GM06990 (cell line): ENCODE measurements around the gene TUBA1C.
"Not testable (repeated sequence)": the region's sequence is repeated elsewhere in the genome, so short reads cannot be mapped to it uniquely, and the experiment has no call there.

ENCODE experiments used
- DNase-seq: peaks from one replicate; pipeline ENCODE4 v3.0.0-alpha.2; 2011; ENCODE audit not compliant: insufficient read length; ENCODE audit errors: extremely low read depth
- H3K27me3 ChIP-seq: replicated peaks from 2 replicates; pipeline ENCODE4 v1.6.0; 2011; ENCODE audit warnings: low read length; ENCODE audit not compliant: control insufficient read depth, insufficient read depth
- H3K36me3 ChIP-seq: 2 replicates; pipeline ENCODE4 v1.5.1; 2011; ENCODE audit warnings: low read length; ENCODE audit not compliant: control insufficient read depth, insufficient read depth
- H3K4me3 ChIP-seq: replicated peaks from 2 replicates; pipeline ENCODE4 v1.5.1; 2011; ENCODE audit warnings: low read depth, mild to moderate bottlenecking, control low read depth, low read length
- CTCF ChIP-seq: IDR thresholded peaks from 2 replicates; pipeline ENCODE4 v1.5.1; 2011; ENCODE audit warnings: low read length, control low read depth, mild to moderate bottlenecking, inconsistent platforms; ENCODE audit not compliant: insufficient read depth, poor library complexity, severe bottlenecking

The TUBA1C gene

GRCh38 chr12:49304161-49304560, 39.3 kb downstream of the TUBA1C start:
- DNase-seq, result no peak
- TF ChIP-seq CTCF, result no peak
- Histone ChIP-seq H3K4me3 (no peak overlapping the region), H3K36me3 (no peaks in the 10 kb centered on the region), H3K27me3 (no peaks in the 10 kb centered on the region; the same call in 1 of the 2 replicates)

- Histone ChIP-seq H3K4me3 (no peak overlapping the region), H3K36me3 (no peaks in the 10 kb centered on the region), H3K27me3 (no peaks in the 10 kb centered on the region; the same call in 1 of the 2 replicates)
- DNase-seq, result no peak
- TF ChIP-seq CTCF, result no peak
Measured at GRCh38 chr12:49305762-49306510, 41.1 kb downstream of the TUBA1C start.

GRCh38 chr12:49309386-49309785, 44.5 kb downstream of the TUBA1C start:
- no peak overlapping the region for H3K4me3 ChIP-seq
- H3K27me3 ChIP-seq, result no peaks in the 10 kb centered on the region
- no peak for DNase-seq
- H3K36me3 ChIP-seq, result no peaks in the 10 kb centered on the region
- no peak for TF ChIP-seq CTCF

GRCh38 chr12:49310451-49311000, 45.6 kb downstream of the TUBA1C start:
- not testable (repeated sequence) for H3K36me3 ChIP-seq, DNase-seq, H3K4me3 ChIP-seq, H3K27me3 ChIP-seq

- TF ChIP-seq CTCF, result no peak
- H3K4me3 ChIP-seq, result no peak overlapping the region
- no peak for DNase-seq
- H3K27me3 ChIP-seq, result no peaks in the 10 kb centered on the region
- H3K36me3 ChIP-seq, result no peaks in the 10 kb centered on the region
Measured at GRCh38 chr12:49314811-49315210, 49.9 kb downstream of the TUBA1C start.

- not testable (repeated sequence) for DNase-seq, H3K27me3 ChIP-seq, H3K4me3 ChIP-seq, H3K36me3 ChIP-seq
Measured at GRCh38 chr12:49317118-49317517, 52.2 kb downstream of the TUBA1C start.

GRCh38 chr12:49320411-49321103, 55.7 kb downstream of the TUBA1C start:
- not testable (repeated sequence) for H3K27me3 ChIP-seq, H3K4me3 ChIP-seq, DNase-seq, H3K36me3 ChIP-seq
